Measurements from ENCODE around the gene WDR93. TPM values are rescaled to one million over a fixed set of nuclear protein-coding genes. Genes with fewer than 3 reads are reported as not detected.

The WDR93 gene
- polyA plus RNA-seq, 1 donor from 2014 or later, result not detected

- peaks cover 2% of the 10 kb centered on the region for H3K27me3 Mint-ChIP-seq
- H3K9me3 Mint-ChIP-seq, result peaks cover 0 to 3% (median 0%) of the 10 kb centered on the region in 3 donors
- H3K27ac Mint-ChIP-seq, result no peak overlapping the region
- H3K4me1 Mint-ChIP-seq, result peaks cover 6 to 7% (median 6%) of the 10 kb centered on the region in 3 donors
- H3K4me3 Mint-ChIP-seq, result peak overlapping the region in 2 of 4 donors; percentile 49 to 68
- H3K36me3 Mint-ChIP-seq, result no peaks in the 10 kb centered on the region
These were observed 2.5 kb downstream of the WDR93 start for GRCh38 chr15:89693091-89693490.

- H3K27me3 Mint-ChIP-seq, result peaks cover 2% of the 10 kb centered on the region
- H3K27ac Mint-ChIP-seq, result no peak overlapping the region
- H3K9me3 Mint-ChIP-seq, result peaks cover 0 to 3% (median 0%) of the 10 kb centered on the region in 3 donors
- H3K4me3 Mint-ChIP-seq, result no peak overlapping the region
- peaks cover 6 to 7% (median 6%) of the 10 kb centered on the region in 3 donors for H3K4me1 Mint-ChIP-seq
- no peaks in the 10 kb centered on the region for H3K36me3 Mint-ChIP-seq
These were observed 3.1 kb downstream of the WDR93 start for GRCh38 chr15:89693696-89694095.

- Mint-ChIP-seq H3K27me3 (peaks cover 2% of the 10 kb centered on the region), H3K27ac (no peak overlapping the region), H3K9me3 (peaks cover 0 to 3% (median 3%) of the 10 kb centered on the region in 3 donors), H3K36me3 (peaks cover 2% of the 10 kb centered on the region), H3K4me1 (peaks cover 5 to 6% (median 6%) of the 10 kb centered on the region in 3 donors), H3K4me3 (peak overlapping the region in 3 of 4 donors; percentile 4 to 43 (median 23))
These were observed 4.6 kb downstream of the WDR93 start for GRCh38 chr15:89695198-89695597.

GRCh38 chr15:89704411-89704810 lies 13.8 kb downstream of the WDR93 start:
- H3K36me3 Mint-ChIP-seq, result peaks cover 7% of the 10 kb centered on the region
- H3K27me3 Mint-ChIP-seq, result peaks cover 8% of the 10 kb centered on the region
- no peak overlapping the region for H3K27ac Mint-ChIP-seq
- no peaks in the 10 kb centered on the region for H3K4me1 Mint-ChIP-seq
- no peak overlapping the region for H3K4me3 Mint-ChIP-seq
- H3K9me3 Mint-ChIP-seq, result peaks cover 0 to 3% (median 2%) of the 10 kb centered on the region in 3 donors

GRCh38 chr15:89707577-89707976 lies 17.0 kb downstream of the WDR93 start:
- H3K9me3 Mint-ChIP-seq, result peaks cover 0 to 2% (median 1%) of the 10 kb centered on the region in 3 donors
- peaks cover 5% of the 10 kb centered on the region for H3K36me3 Mint-ChIP-seq
- H3K4me1 Mint-ChIP-seq, result no peaks in the 10 kb centered on the region
- no peak overlapping the region for H3K4me3 Mint-ChIP-seq
- no peak overlapping the region for H3K27ac Mint-ChIP-seq
- peaks cover 7% of the 10 kb centered on the region for H3K27me3 Mint-ChIP-seq

GRCh38 chr15:89714775-89715174 lies 24.2 kb downstream of the WDR93 start:
- Mint-ChIP-seq H3K27me3 (peaks cover 4% of the 10 kb centered on the region), H3K27ac (no peak overlapping the region)

GRCh38 chr15:89723031-89723430 lies 32.4 kb downstream of the WDR93 start:
- H3K36me3 Mint-ChIP-seq, result no peaks in the 10 kb centered on the region
- peaks cover 10% of the 10 kb centered on the region for H3K27me3 Mint-ChIP-seq
- H3K4me1 Mint-ChIP-seq, result no peaks in the 10 kb centered on the region
- no peak overlapping the region for H3K27ac Mint-ChIP-seq
- no peak overlapping the region for H3K4me3 Mint-ChIP-seq
- peaks cover 0 to 7% (median 6%) of the 10 kb centered on the region in 3 donors for H3K9me3 Mint-ChIP-seq

More at GRCh38 chr15:89714775-89715174, 24.2 kb downstream of the WDR93 start:
- no peaks in the 10 kb centered on the region for H3K4me1 Mint-ChIP-seq
- H3K36me3 Mint-ChIP-seq, result peaks cover 2% of the 10 kb centered on the region
- no peaks in the 10 kb centered on the region for H3K9me3 Mint-ChIP-seq
- H3K4me3 Mint-ChIP-seq, result no peak overlapping the region

- no peaks in the 10 kb centered on the region for H3K36me3 Mint-ChIP-seq
- no peaks in the 10 kb centered on the region for H3K4me1 Mint-ChIP-seq
- H3K27ac Mint-ChIP-seq, result no peak overlapping the region
- H3K9me3 Mint-ChIP-seq, result peaks cover 0 to 7% (median 6%) of the 10 kb centered on the region in 3 donors
- H3K27me3 Mint-ChIP-seq, result peaks cover 10% of the 10 kb centered on the region
- H3K4me3 Mint-ChIP-seq, result no peak overlapping the region
These were observed 34.0 kb downstream of the WDR93 start for GRCh38 chr15:89724621-89725020.

- peaks cover 10% of the 10 kb centered on the region for H3K27me3 Mint-ChIP-seq
These were observed 34.5 kb downstream of the WDR93 start for GRCh38 chr15:89725064-89725463.

GRCh38 chr15:89728254-89728653 lies 37.6 kb downstream of the WDR93 start:
- no peaks in the 10 kb centered on the region for H3K36me3 Mint-ChIP-seq
- no peaks in the 10 kb centered on the region for H3K4me1 Mint-ChIP-seq
- no peak overlapping the region for H3K4me3 Mint-ChIP-seq
- H3K9me3 Mint-ChIP-seq, result peaks cover 0 to 7% (median 6%) of the 10 kb centered on the region in 3 donors
- H3K27ac Mint-ChIP-seq, result no peak overlapping the region
- peaks cover 2% of the 10 kb centered on the region for H3K27me3 Mint-ChIP-seq

More at GRCh38 chr15:89725064-89725463, 34.5 kb downstream of the WDR93 start:
- Mint-ChIP-seq H3K27ac (no peak overlapping the region), H3K36me3 (no peaks in the 10 kb centered on the region), H3K4me3 (no peak overlapping the region), H3K4me1 (no peaks in the 10 kb centered on the region), H3K9me3 (peaks cover 0 to 7% (median 6%) of the 10 kb centered on the region in 3 donors)

- no peak overlapping the region for H3K4me3 Mint-ChIP-seq
- H3K4me1 Mint-ChIP-seq, result no peaks in the 10 kb centered on the region
- no peaks in the 10 kb centered on the region for H3K9me3 Mint-ChIP-seq
These were observed 40.7 kb downstream of the WDR93 start for GRCh38 chr15:89731275-89731674.

GRCh38 chr15:89732451-89733172 lies 42.0 kb downstream of the WDR93 start:
- Mint-ChIP-seq H3K27me3 (peaks cover 6% of the 10 kb centered on the region), H3K4me1 (no peaks in the 10 kb centered on the region), H3K27ac (no peak overlapping the region), H3K4me3 (no peak overlapping the region), H3K9me3 (no peaks in the 10 kb centered on the region), H3K36me3 (no peaks in the 10 kb centered on the region)

More at GRCh38 chr15:89731275-89731674, 40.7 kb downstream of the WDR93 start:
- no peak overlapping the region for H3K27ac Mint-ChIP-seq
- H3K27me3 Mint-ChIP-seq, result peaks cover 5% of the 10 kb centered on the region
- H3K36me3 Mint-ChIP-seq, result no peaks in the 10 kb centered on the region

GRCh38 chr15:89735773-89736172 lies 45.2 kb downstream of the WDR93 start:
- Mint-ChIP-seq H3K36me3 (no peaks in the 10 kb centered on the region), H3K27ac (no peak overlapping the region), H3K9me3 (no peaks in the 10 kb centered on the region), H3K4me1 (peaks cover 0 to 2% (median 0%) of the 10 kb centered on the region in 3 donors), H3K4me3 (no peak overlapping the region), H3K27me3 (peaks cover 8% of the 10 kb centered on the region)

- Mint-ChIP-seq H3K9me3 (no peaks in the 10 kb centered on the region), H3K4me1 (peaks cover 0 to 2% (median 0%) of the 10 kb centered on the region in 3 donors), H3K4me3 (no peak overlapping the region), H3K27ac (no peak overlapping the region), H3K36me3 (no peaks in the 10 kb centered on the region), H3K27me3 (peaks cover 4% of the 10 kb centered on the region)
These were observed 49.5 kb downstream of the WDR93 start for GRCh38 chr15:89740137-89740536.

GRCh38 chr15:89743011-89743410 lies 52.4 kb downstream of the WDR93 start:
- H3K27me3 Mint-ChIP-seq, result no peaks in the 10 kb centered on the region
- peaks cover 0 to 2% (median 0%) of the 10 kb centered on the region in 3 donors for H3K4me1 Mint-ChIP-seq
- H3K36me3 Mint-ChIP-seq, result no peaks in the 10 kb centered on the region
- H3K4me3 Mint-ChIP-seq, result no peak overlapping the region
- H3K27ac Mint-ChIP-seq, result no peak overlapping the region
- H3K9me3 Mint-ChIP-seq, result no peaks in the 10 kb centered on the region

- H3K4me3 Mint-ChIP-seq, result no peak overlapping the region
- no peak overlapping the region for H3K27ac Mint-ChIP-seq
- peaks cover 0 to 4% (median 4%) of the 10 kb centered on the region in 3 donors for H3K4me1 Mint-ChIP-seq
- no peaks in the 10 kb centered on the region for H3K27me3 Mint-ChIP-seq
- no peaks in the 10 kb centered on the region for H3K9me3 Mint-ChIP-seq
- H3K36me3 Mint-ChIP-seq, result no peaks in the 10 kb centered on the region
These were observed 53.0 kb downstream of the WDR93 start for GRCh38 chr15:89743594-89743993.

All from IgD-negative memory B cell (primary cell).